Keratinocyte (primary cell): Measurements from ENCODE around the gene ENG. TPM values are rescaled to one million over a fixed set of nuclear protein-coding genes. Genes with fewer than 3 reads are reported as not detected.

Source experiments
- DNase-seq: peaks from one replicate; pipeline ENCODE4 v3.0.0-alpha.2; 2011; ENCODE audit warnings: low read depth, missing footprints, low spot score
- FAIRE-seq: peaks from 2 replicates; lab custom pipeline; 2011; peaks lifted over from hg19 to GRCh38; lab: Jason Lieb, UNC
- H2AFZ ChIP-seq: 2 replicates; pipeline ENCODE4 v1.6.0; 2012; ENCODE audit warnings: low read length, control low read depth, inconsistent platforms; ENCODE audit not compliant: control insufficient read depth
- H3K27ac ChIP-seq: 2 replicates; pipeline ENCODE4 v1.5.1; 2011; ENCODE audit warnings: low read length; ENCODE audit not compliant: control insufficient read depth, insufficient read depth
- H3K27me3 ChIP-seq: 3 replicates; pipeline ENCODE4 v1.6.0; 2011; ENCODE audit warnings: low read length; ENCODE audit not compliant: control insufficient read depth, insufficient read depth; ENCODE audit errors: extremely low read depth
- H3K36me3 ChIP-seq, 2 experiments: 2 replicates in 1 of 2; 3 replicates in 1 of 2; pipeline ENCODE4 v1.5.1; 2011; ENCODE audit warnings: low read length in 2 of 2, mild to moderate bottlenecking in 1 of 2; ENCODE audit not compliant: control insufficient read depth in 2 of 2, insufficient read depth in 2 of 2; ENCODE audit errors: extremely low read depth in 1 of 2
- H3K4me1 ChIP-seq: 3 replicates; pipeline ENCODE4 v1.5.1; 2011; ENCODE audit warnings: low read length; ENCODE audit not compliant: control insufficient read depth, insufficient read depth; ENCODE audit errors: extremely low read depth
- H3K4me2 ChIP-seq: 3 replicates; pipeline ENCODE4 v1.6.0; 2011; ENCODE audit warnings: low read depth, low read length; ENCODE audit not compliant: control insufficient read depth, insufficient read depth; ENCODE audit errors: extremely low read depth
- H3K4me3 ChIP-seq, 3 experiments: fragments of 200-600 bp in 1 of 3; sonication (generic) in 1 of 3; 2 replicates in 2 of 3; 3 replicates in 1 of 3; pipeline ENCODE4 v1.5.1; 2011 to 2016; ENCODE audit warnings: low read length in 3 of 3, mild to moderate bottlenecking in 3 of 3, control low read depth in 2 of 3, inconsistent platforms in 1 of 3, low read depth in 1 of 3, mixed read lengths in 1 of 3, mixed run types in 1 of 3, moderate library complexity in 1 of 3; ENCODE audit not compliant: control insufficient read depth in 2 of 3, insufficient read depth in 2 of 3; ENCODE audit errors: extremely low read depth in 1 of 3
- H3K79me2 ChIP-seq: 2 replicates; pipeline ENCODE4 v1.6.0; 2012; ENCODE audit warnings: low read length; ENCODE audit not compliant: control insufficient read depth, insufficient read depth
- H3K9ac ChIP-seq: 3 replicates; pipeline ENCODE4 v1.6.0; 2011; ENCODE audit warnings: low read length; ENCODE audit not compliant: control insufficient read depth, insufficient read depth; ENCODE audit errors: extremely low read depth
- H3K9me1 ChIP-seq: 3 replicates; pipeline ENCODE4 v1.6.0; 2011; ENCODE audit warnings: low read length; ENCODE audit not compliant: control insufficient read depth, insufficient read depth; ENCODE audit errors: extremely low read depth
- H3K9me3 ChIP-seq: 2 replicates; pipeline ENCODE4 v1.5.1; 2012; ENCODE audit warnings: low read depth, low read length; ENCODE audit not compliant: control insufficient read depth
- H4K20me1 ChIP-seq: 3 replicates; pipeline ENCODE4 v1.6.0; 2011; ENCODE audit warnings: low read length; ENCODE audit not compliant: control insufficient read depth, insufficient read depth; ENCODE audit errors: extremely low read depth
- EZH2 ChIP-seq: IDR thresholded peaks from one replicate; pipeline ENCODE4 v1.6.1; 2012; ENCODE audit warnings: inconsistent platforms, mild to moderate bottlenecking, low read length, moderate library complexity
- dilution Hi-C: fragments of 300-500 bp; cut with MboI; formaldehyde crosslinking; loops from one replicate; pipeline ENCODE4 v1.7.0; 2020; ENCODE audit warnings: low sequenced_read_pairs; ENCODE audit not compliant: extremely low pct_ligation_motif_present
- polyA plus RNA-seq, 5 experiments: library from polyadenylated mRNA; depleted of rRNA in 3 of 5; stranded (reverse) in 3 of 5; stranded (forward) in 1 of 5; unstranded in 1 of 5; fragments of >200 nt; gene quantifications; 1 replicate in 1 of 5; 2 replicates in 3 of 5; 3 replicates in 1 of 5; pipeline versions ENCODE4 v1.2.1 to v1.2.3, GENCODE V29; 2011 to 2012; ENCODE audit warnings: missing spikeins in 2 of 5, low read depth in 1 of 5, low replicate concordance in 1 of 5
- TF ChIP-seq, protein P1 (sequence below), 3 experiments: IDR thresholded peaks in 1 of 3; conservative IDR thresholded peaks in 1 of 3; optimal IDR thresholded peaks in 1 of 3; 2 replicates in 2 of 3; 3 replicates in 1 of 3; pipeline versions ENCODE3 to v1.5.1; 2011; ENCODE audit warnings: low read length in 3 of 3, mild to moderate bottlenecking in 3 of 3, moderate library complexity in 2 of 3, control low read depth in 1 of 3, inconsistent platforms in 1 of 3; ENCODE audit not compliant: insufficient read depth in 2 of 3; ENCODE audit errors: extremely low read depth in 1 of 3

Gene ENG
- polyA plus RNA-seq, 1 donor (not counting 4 experiments of a cell fraction or from before 2014, with no cell fraction given), result 0.22 TPM

DNA sequence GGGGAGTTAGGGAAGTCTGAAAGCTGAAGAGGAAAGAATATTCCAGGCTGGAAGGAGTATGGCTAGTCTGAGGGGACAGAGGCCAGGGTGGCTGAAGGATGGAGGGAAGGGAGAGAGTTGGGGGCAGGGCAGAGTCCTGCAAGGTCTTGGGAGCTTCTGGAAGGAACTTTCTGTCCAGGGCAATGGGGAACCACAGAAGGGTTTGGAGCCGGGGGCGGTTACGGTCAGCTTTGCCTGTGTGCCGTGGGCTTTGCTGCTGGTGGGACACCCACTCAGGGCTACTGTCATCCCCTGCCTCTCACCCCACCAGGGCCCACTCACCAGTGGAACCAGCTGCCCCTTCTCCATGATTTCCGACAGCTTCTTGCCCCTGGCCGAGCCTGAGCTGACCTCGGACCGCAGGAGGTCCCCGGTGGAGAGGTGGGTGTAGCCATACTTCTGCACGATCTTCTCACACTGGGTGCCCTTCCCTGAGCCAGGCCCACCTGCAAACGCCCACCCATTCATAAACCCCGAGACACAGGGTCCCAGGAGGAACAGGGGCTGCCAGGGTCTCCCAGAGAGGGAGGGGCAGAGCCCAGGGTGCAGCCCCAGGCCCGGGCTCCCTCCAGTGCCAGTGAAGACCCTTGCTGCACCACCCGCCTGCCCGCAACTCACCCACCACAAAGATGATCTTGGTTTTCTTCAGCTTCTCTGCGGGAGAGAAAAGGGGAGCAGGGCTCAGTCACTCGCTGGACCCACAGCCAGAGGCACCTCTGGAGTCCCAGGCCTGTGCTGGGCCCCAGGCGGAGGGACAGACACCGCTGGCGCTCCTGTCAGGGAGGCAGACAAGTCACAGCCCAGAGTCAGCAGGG lies 18.1 kb upstream of the ENG start:
- no peak for FAIRE-seq
- dilution Hi-C loops, result no loop called here
- H3K4me1 ChIP-seq, result peaks cover 19% of the 10 kb centered on the region
- no peaks in the 10 kb centered on the region for H3K9me1 ChIP-seq
- H3K27me3 ChIP-seq, result no peaks in the 10 kb centered on the region
- H3K9me3 ChIP-seq, result no peaks in the 10 kb centered on the region
- no peak for TF ChIP-seq EZH2
- TF ChIP-seq, protein P1, sequence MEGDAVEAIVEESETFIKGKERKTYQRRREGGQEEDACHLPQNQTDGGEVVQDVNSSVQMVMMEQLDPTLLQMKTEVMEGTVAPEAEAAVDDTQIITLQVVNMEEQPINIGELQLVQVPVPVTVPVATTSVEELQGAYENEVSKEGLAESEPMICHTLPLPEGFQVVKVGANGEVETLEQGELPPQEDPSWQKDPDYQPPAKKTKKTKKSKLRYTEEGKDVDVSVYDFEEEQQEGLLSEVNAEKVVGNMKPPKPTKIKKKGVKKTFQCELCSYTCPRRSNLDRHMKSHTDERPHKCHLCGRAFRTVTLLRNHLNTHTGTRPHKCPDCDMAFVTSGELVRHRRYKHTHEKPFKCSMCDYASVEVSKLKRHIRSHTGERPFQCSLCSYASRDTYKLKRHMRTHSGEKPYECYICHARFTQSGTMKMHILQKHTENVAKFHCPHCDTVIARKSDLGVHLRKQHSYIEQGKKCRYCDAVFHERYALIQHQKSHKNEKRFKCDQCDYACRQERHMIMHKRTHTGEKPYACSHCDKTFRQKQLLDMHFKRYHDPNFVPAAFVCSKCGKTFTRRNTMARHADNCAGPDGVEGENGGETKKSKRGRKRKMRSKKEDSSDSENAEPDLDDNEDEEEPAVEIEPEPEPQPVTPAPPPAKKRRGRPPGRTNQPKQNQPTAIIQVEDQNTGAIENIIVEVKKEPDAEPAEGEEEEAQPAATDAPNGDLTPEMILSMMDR (optimal IDR thresholded peaks at IDR 0.05 in 1 of 3, IDR thresholded peaks at IDR 0.05 in 1 of 3, conservative IDR thresholded peaks at IDR 0.05 in 1 of 3; ENCODE audit: extremely low read depth in 1 of 3, insufficient read depth in 2 of 3, low read length in 3 of 3), result no peak
- H3K9ac ChIP-seq, result no peak overlapping the region
- DNase-seq, result no peak
- no peak overlapping the region for H2AFZ ChIP-seq
- no peak overlapping the region for H3K4me3 ChIP-seq
- H3K79me2 ChIP-seq, result peaks cover 2% of the 10 kb centered on the region
- peaks cover 4 to 8% of the 10 kb centered on the region in 2 experiments for H3K36me3 ChIP-seq
- no peak overlapping the region for H3K27ac ChIP-seq
- H3K4me2 ChIP-seq, result no peak overlapping the region
- peaks cover 2% of the 10 kb centered on the region for H4K20me1 ChIP-seq

DNA sequence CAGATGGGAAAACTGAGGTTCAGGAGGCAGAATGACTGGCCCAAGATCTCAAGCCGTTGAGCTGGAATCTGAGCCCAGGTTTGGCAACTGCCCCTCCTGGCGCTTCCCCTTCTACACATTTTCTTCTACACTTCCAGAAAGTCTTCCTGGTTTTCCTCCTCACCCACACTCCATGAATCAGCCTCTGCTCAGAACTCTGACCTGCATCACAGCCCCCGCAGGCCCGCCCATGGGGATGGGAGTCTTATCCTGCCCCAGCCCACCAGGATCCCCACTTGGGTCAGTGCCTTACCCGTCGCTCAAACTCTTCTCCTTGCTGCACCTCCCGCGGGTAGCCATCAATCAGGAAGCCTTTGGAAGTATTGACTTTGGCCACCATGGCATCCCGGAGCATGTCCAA lies 17.1 kb upstream of the ENG start:
- no peak for FAIRE-seq
- H3K9ac ChIP-seq, result no peak overlapping the region
- TF ChIP-seq, protein P1 (optimal IDR thresholded peaks at IDR 0.05 in 1 of 3, IDR thresholded peaks at IDR 0.05 in 1 of 3, conservative IDR thresholded peaks at IDR 0.05 in 1 of 3; ENCODE audit: extremely low read depth in 1 of 3, insufficient read depth in 2 of 3, low read length in 3 of 3), result no peak
- TF ChIP-seq EZH2, result no peak
- no peak overlapping the region for H2AFZ ChIP-seq
- no peak overlapping the region for H3K27ac ChIP-seq
- peaks cover 2% of the 10 kb centered on the region for H4K20me1 ChIP-seq
- no peaks in the 10 kb centered on the region for H3K79me2 ChIP-seq
- H3K9me3 ChIP-seq, result no peaks in the 10 kb centered on the region
- H3K9me1 ChIP-seq, result no peaks in the 10 kb centered on the region
- peaks cover 13% of the 10 kb centered on the region for H3K4me1 ChIP-seq
- no peak overlapping the region for H3K4me2 ChIP-seq
- dilution Hi-C loops, result no loop called here
- DNase-seq, result no peak
- peaks cover 4 to 8% of the 10 kb centered on the region in 2 experiments for H3K36me3 ChIP-seq
- H3K4me3 ChIP-seq, result no peak overlapping the region
- H3K27me3 ChIP-seq, result no peaks in the 10 kb centered on the region
